Body of pancreas (tissue), 4 donors: Measurements from ENCODE around the gene PDIA5. TPM values are rescaled to one million over a fixed set of nuclear protein-coding genes. Genes with fewer than 3 reads are reported as not detected.
A peak's percentile ranks its signal among the peaks of the same experiment; 100 is the strongest.

Experiments
- ATAC-seq: fragments of 150-250 bp; one replicate; pipeline ENCODE4 v1.9.1; 2016
- DNase-seq, 4 donors: peaks; one replicate each; pipeline ENCODE4 v3.0.0-alpha.2; 2019
- H3K27ac ChIP-seq, 4 donors: fragments of 200-600 bp; sonication (generic); 1 replicate in 3 of 4; 2 replicates in 1 of 4; pipeline versions ENCODE4 v1.5.1 to v1.6.1; 2016 to 2019; ENCODE audit warnings: mild to moderate bottlenecking in 1 of 4, mixed read lengths in 1 of 4, moderate library complexity in 1 of 4
- H3K27me3 ChIP-seq, 2 donors: fragments of 200-600 bp; sonication (generic); one replicate each; pipeline ENCODE4 v1.6.0; 2016; ENCODE audit warnings: mild to moderate bottlenecking in 1 of 2
- H3K36me3 ChIP-seq, 2 donors: fragments of 200-600 bp; sonication (generic); replicated peaks in 1 of 2; 2 replicates each; pipeline ENCODE4 v1.5.1; 2016; ENCODE audit warnings: low read depth in 2 of 2; ENCODE audit not compliant: insufficient read depth in 1 of 2
- H3K4me1 ChIP-seq: fragments of 200-600 bp; sonication (generic); one replicate; pipeline ENCODE4 v1.6.0; 2016
- H3K4me3 ChIP-seq, 2 donors: fragments of 200-600 bp; sonication (generic); 1 replicate in 1 of 2; 2 replicates in 1 of 2; pipeline ENCODE4 v1.5.1; 2016 to 2019
- H3K9me3 ChIP-seq, 3 donors: fragments of 200-600 bp; sonication (generic); 1 replicate in 2 of 3; 2 replicates in 1 of 3; pipeline ENCODE4 v1.5.1; 2016
- POLR2A ChIP-seq, 3 donors: fragments of 450-650 bp; IDR thresholded peaks; one replicate each; pipeline ENCODE4 v1.6.1; 2016; ENCODE audit warnings: antibody characterized with exemption in 3 of 3, mild to moderate bottlenecking in 2 of 3
- WGBS, 2 donors: methylation state at CpG; one replicate each; pipeline ENCODE4 v1.1.5; 2017; 5-methylcytosine and 5-hydroxymethylcytosine counted together
- intact Hi-C: fragments of 100-400 bp; cut with DNase I; formaldehyde crosslinking; loops from one replicate; pipeline ENCODE4 v1.15.1; 2023
- total RNA-seq, 2 donors: library from RNA; depleted of rRNA; stranded (reverse); fragments of >200 nt; gene quantifications; one replicate each; pipeline ENCODE4 v1.1.0, GENCODE V29; 2016
- TF ChIP-seq, protein P1 (sequence below), 7 experiments: fragments of 450-650 bp in 4 of 7; fragments of 200-600 bp in 3 of 7; sonication (generic) in 3 of 7; IDR thresholded peaks; one replicate each; pipeline ENCODE4 v1.5.1; 2016 to 2019; ENCODE audit warnings: antibody characterized with exemption in 7 of 7

Gene PDIA5
- total RNA-seq, 2 donors from 2014 or later, result 28.8 to 73.2 TPM

DNA sequence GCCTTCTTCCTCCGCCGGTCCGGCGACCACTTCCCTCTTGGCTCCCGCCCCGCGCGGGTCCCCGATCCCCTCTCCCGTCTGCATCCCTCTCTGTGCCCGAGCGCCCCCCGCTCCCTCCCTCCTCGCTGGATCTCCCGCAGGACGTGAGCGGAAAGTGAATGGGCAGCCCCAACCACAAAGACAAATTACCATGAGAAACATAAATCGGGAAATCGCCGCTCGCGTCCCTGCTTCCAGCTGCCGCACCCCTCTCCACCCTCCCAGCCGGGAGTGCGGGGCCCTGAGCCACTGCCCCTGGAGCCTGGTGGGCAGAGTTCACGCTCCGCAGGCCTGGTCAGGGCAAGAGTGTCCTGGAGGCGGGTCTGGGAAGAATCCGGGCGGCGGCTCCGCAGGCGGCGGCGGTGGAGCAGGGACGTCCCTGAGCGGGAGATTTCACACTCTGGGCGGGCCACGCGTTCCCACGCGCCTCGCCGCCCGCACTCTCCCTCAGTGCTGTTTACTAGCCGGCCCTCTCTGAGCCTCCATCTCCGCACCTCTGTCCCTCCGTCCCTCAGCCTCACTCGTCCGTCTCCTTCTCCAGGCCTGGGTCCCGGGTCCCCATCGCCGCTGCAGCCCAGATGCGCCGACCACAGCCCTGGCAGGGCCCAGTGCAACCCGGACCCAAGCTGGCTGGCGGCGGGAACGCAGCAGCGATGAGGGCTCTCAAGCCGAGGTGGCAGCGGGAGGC lies 40.1 kb upstream of the PDIA5 start:
- H3K36me3 ChIP-seq, result no peaks in the 10 kb centered on the region
- H3K9me3 ChIP-seq, result no peaks in the 10 kb centered on the region
- H3K27me3 ChIP-seq, result no peaks in the 10 kb centered on the region
- no peak overlapping the region for H3K27ac ChIP-seq
- TF ChIP-seq, protein P1, sequence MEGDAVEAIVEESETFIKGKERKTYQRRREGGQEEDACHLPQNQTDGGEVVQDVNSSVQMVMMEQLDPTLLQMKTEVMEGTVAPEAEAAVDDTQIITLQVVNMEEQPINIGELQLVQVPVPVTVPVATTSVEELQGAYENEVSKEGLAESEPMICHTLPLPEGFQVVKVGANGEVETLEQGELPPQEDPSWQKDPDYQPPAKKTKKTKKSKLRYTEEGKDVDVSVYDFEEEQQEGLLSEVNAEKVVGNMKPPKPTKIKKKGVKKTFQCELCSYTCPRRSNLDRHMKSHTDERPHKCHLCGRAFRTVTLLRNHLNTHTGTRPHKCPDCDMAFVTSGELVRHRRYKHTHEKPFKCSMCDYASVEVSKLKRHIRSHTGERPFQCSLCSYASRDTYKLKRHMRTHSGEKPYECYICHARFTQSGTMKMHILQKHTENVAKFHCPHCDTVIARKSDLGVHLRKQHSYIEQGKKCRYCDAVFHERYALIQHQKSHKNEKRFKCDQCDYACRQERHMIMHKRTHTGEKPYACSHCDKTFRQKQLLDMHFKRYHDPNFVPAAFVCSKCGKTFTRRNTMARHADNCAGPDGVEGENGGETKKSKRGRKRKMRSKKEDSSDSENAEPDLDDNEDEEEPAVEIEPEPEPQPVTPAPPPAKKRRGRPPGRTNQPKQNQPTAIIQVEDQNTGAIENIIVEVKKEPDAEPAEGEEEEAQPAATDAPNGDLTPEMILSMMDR (IDR thresholded peaks at IDR 0.05), result no peak
- no peak for TF ChIP-seq POLR2A (IDR thresholded peaks at IDR 0.05)
- ATAC-seq (peak; percentile 36), DNase-seq (peak; percentile 3 to 35 (median 23))
- WGBS, 2 donors, result 0 to 1% methylated on average over 9 to 61 of the region's 62 CpGs
- H3K4me1 ChIP-seq, result peaks cover 22% of the 10 kb centered on the region
- peak overlapping the region in 1 of 2 donors; percentile 43 for H3K4me3 ChIP-seq
- intact Hi-C loops, result no loop called here

DNA sequence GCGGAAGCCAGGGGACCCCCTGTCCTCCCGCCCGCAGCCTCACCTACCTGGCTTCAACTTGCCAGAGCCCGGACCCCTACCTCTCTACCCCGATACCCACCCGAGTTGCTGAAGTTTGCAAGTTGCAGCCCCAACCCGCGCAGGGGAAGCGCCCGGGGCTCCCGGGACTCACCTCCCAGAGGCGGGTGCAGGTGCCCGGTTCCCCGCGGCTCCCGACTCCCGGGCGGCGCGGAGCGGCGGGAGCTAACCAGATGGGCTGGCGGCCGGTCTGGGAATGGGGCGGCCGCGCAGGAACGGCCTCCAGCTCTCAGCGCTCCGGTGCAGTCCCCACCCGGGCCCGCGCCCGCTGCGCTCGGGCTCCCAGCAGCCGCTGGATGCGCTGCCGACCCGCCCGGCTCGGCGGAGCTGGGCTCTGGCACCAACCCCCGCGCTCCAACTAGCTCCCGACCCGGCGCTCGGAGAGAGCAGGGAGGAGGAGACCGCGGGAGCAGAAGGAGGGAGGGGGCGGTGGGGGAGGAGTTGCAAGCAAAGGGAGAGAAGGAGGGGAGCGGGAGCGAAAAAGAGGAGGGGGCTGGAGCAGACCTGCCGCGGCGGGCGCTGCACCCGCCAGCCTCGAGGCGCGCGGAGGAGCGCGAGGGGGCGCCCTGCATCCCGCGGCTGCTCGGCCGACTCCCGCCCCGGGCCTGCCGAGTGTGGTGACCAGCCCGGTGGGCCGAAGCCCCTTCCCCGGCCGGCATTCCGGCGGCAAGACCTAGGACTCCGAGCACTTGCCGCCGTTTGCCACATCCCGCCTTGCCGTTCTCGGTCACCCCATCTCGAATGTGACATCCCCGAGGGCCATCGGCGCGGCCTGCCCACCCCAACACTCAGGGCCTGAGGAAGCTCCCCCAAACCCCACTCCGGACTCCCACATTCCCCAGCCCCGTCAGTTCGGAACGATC lies 39.3 kb upstream of the PDIA5 start, which contains the start of gene SEMA5B:
SEMA5B (minus strand) TSS at position 472 of the 941 bp plus-strand sequence. CDS start 66,500 bp downstream, outside the sequence.
- H3K9me3 ChIP-seq, result no peaks in the 10 kb centered on the region
- no peak for TF ChIP-seq POLR2A (IDR thresholded peaks at IDR 0.05)
- TF ChIP-seq, protein P1 (IDR thresholded peaks at IDR 0.05), result peak in 3 of 7 experiments; percentile 14 to 34 (median 24)
- peak within 1 kb of the TSS; percentile 15 to 43 for H3K4me3 ChIP-seq
- WGBS, 2 donors, result 0 to 1% methylated on average over 15 to 92 of the region's 94 CpGs
- H3K27me3 ChIP-seq, result no peaks in the 10 kb centered on the region
- H3K27ac ChIP-seq, result no peak within 1 kb of the TSS
- peak; percentile 51 for ATAC-seq
- H3K36me3 ChIP-seq, result no peaks in the 10 kb centered on the region
- peaks cover 22% of the 10 kb centered on the region for H3K4me1 ChIP-seq
- DNase-seq, result peak; percentile 6 to 42 (median 26)
- intact Hi-C loops, result no loop called here

DNA sequence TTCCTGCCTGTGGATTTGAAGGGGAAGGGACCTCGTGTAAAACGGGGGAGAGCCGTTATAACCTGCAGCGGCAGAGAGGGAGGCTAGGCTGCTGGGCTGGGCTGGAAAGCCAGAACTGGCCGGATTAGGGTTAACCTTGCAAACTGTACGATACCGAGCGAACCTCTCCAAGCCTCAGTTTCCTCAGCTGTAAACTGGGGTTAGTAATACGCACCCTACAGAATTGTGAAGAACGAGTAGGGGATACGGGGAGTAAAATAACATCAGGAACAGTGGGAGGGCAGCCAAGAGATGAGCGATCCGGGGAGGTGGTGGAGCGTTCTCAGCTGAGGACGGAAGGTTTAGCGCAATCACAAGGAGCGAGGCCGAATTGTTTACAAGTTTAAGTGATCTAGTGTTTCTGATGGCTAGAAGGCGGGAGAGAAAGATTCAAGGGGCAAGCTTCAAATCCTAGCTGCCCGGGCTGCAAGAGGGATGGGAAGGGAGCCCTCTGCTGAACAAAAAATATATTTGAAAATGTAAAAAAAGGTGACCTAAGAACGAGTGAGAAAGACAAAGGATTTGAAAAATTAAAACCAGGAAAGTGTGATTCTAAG lies 38.5 kb upstream of the PDIA5 start:
- no peak for TF ChIP-seq POLR2A (IDR thresholded peaks at IDR 0.05)
- TF ChIP-seq, protein P1 (IDR thresholded peaks at IDR 0.05), result peak in 6 of 7 experiments; percentile 17 to 66 (median 48)
- H3K36me3 ChIP-seq, result no peaks in the 10 kb centered on the region
- H3K27ac ChIP-seq, result no peak overlapping the region
- intact Hi-C loops, result no loop called here
- DNase-seq, result peak in 3 of 4 donors; percentile 25 to 33 (median 30)
- peak; percentile 49 for ATAC-seq
- H3K4me1 ChIP-seq, result peaks cover 22% of the 10 kb centered on the region
- 2 to 5% methylated on average over 21 of the region's 21 CpGs for WGBS, 2 donors
- no peaks in the 10 kb centered on the region for H3K27me3 ChIP-seq
- no peak overlapping the region for H3K4me3 ChIP-seq
- H3K9me3 ChIP-seq, result no peaks in the 10 kb centered on the region

DNA sequence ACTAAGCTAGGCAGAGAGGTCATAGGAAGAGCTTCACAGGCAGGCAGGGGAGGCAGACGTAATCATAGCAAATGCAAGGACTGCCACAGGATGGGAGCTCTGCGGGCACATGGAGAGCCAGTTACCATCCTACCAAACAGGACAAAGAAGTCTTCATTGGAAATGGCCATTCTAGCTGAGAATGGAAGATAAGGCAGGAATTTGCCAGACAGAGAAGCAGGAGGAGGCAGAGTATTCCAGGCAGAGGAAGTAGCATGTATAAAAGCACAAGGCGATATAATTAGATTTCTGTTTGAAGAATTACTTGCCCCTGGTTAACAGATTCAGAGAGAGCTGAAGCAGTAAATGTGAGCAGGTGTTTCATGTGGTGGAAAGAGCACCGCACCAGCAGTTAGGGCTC lies 35.8 kb upstream of the PDIA5 start:
- Histone ChIP-seq H3K27ac (no peak overlapping the region), H3K4me3 (no peak overlapping the region), H3K36me3 (no peaks in the 10 kb centered on the region), H3K27me3 (no peaks in the 10 kb centered on the region), H3K9me3 (no peaks in the 10 kb centered on the region), H3K4me1 (peaks cover 22% of the 10 kb centered on the region)
- TF ChIP-seq, protein P1 (IDR thresholded peaks at IDR 0.05), result no peak
- 87% methylated on average over 4 of the region's 4 CpGs for WGBS, 2 donors
- ATAC-seq (no peak), DNase-seq (no peak)
- intact Hi-C loops, result no loop called here
